SKM-1 (cell line): ENCODE measurements around the gene IL2RA.
A peak's percentile ranks its signal among the peaks of the same experiment; 100 is the strongest.
"Not testable (repeated sequence)": the region's sequence is repeated elsewhere in the genome, so short reads cannot be mapped to it uniquely, and the experiment has no call there.

Source experiments
- DNase-seq: peaks from one replicate; lab custom pipeline; 2025; ENCODE audit not compliant: unreplicated experiment; lab: John Stamatoyannopoulos, UW

The IL2RA gene

GRCh38 chr10:6062101-6062771 is at the start of gene IL2RA:
Gene IL2RA, minus strand, starts transcription at chr10:6062367. Its CDS starts 216 bp downstream, at chr10:6062151.
- DNase-seq, result no peak

- no peak for DNase-seq
Observed at GRCh38 chr10:6110136-6110535, 48.0 kb upstream of the IL2RA start.

- no peak for DNase-seq
Observed at GRCh38 chr10:6109444-6109775, 47.2 kb upstream of the IL2RA start.

DNA sequence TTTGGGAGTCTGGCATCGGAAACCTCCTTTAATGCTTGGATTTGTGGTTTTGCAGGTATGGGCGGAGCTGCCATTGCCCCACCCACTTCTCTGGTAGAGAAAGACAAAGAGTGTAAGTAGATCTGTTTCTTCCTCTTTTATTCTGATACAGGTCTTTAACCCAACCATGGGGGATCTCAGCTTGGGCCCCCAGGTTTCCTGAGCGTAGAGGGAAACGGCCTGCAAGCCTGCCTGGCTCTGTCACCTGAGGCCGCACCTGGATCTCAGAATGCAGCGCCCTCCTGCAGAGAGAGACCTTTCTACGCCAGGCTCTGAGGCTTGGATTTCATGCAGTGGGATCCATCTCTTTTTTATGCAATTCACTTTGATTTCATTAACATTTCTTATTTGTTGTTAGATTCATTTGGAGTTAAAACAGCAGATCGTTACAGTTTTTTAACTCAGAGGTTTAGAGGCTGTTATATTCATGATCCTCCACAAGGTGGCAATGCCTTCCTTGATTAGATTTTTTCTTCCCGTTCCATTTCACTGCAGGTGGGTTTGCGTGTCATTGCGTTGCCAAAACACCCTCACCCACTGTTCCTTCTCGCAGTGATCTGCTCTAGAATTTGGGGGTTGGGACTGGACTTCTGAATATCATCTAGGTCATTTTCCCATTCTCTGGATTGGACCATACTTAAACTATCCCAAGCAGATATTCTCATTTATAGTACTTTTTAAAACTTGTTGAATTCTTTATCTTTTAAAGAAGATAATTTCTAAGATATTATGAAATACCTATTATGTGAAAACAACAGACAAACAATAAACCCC is 46.7 kb upstream of the IL2RA start:
- DNase-seq, result no peak

DNA sequence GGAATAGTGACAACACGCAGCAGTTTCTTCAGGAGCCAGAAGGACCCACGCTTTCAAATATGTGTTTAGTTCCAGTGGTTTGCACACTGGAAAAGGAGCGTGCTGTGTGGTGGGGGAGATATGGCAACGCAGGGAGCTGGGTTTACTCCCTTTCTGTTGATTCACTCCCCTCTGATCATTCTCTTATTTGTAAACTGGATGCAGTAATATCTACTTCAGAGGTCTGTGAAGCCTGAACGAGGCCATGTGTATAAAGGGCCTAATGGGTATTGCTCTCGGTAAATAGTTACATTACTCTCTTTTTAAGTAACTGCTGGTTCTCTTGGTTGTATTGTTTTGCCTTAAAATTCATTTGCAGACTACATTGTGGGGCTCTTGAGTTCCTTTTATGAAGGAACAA is 45.9 kb upstream of the IL2RA start:
- no peak for DNase-seq

GRCh38 chr10:6107616-6108015 is 45.4 kb upstream of the IL2RA start:
- DNase-seq, result not testable (repeated sequence)

DNA sequence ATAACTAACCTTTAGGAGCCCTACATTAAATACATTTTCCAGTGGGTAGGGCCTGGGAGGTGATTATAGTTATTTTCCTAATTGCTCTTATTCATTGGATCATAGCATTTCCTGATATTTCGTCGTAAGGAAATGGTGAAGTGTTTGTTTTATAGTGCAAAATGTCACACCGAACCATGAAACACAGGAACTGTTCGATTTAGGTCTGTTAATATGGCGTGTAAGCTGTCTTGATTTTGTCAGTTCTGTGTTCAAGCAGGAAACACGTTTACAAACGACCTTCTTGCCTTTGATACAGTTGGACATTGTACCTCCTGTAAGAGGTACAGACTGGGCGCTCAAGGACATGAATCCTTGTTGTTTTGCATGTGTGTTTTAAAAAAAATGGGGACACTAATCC is 41.4 kb upstream of the IL2RA start:
- no peak for DNase-seq

DNA sequence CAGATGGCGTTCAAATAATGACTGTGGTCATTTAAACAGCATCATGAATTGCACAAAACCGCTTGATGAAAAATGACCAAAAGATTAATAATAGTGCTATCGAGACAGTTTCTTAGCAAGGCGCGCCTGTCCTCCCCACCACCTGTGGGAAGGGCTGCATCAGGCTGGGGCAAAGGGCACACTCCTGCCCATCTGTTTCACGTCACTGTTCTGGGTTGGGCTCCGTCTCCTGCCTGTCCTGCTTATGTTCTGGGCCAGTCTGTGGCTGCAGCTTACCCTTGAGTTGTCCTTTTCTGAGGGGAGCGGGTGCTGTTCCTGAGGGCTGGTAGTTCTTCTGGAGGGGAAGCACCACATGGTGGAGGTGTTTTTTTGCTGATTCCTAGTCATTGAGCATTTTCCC is 40.0 kb upstream of the IL2RA start:
- DNase-seq, result no peak

GRCh38 chr10:6101181-6101580 is 39.0 kb upstream of the IL2RA start:
- DNase-seq, result no peak

DNA sequence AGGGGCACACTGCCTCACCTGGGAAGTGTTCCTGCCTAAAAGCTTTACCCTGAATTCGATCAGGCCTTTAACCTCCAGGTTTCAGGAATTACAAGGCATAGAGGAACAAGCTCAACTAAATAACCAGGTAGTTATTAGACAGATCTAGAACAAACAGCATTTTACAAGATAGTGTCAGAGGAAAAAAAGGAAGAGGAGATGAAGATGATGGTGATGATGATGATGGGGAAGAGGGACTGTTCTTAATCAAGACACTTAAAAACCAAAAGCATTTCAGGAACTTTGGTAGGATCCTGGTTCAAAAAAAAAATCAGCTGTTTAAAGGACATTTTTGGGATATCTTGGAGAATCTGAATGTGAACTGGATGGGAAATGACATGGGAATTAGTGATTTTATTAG is 38.2 kb upstream of the IL2RA start:
- DNase-seq, result no peak

- DNase-seq, result no peak
Observed at GRCh38 chr10:6098156-6098555, 36.0 kb upstream of the IL2RA start.

- no peak for DNase-seq
Observed at GRCh38 chr10:6097063-6097462, 34.9 kb upstream of the IL2RA start.

DNA sequence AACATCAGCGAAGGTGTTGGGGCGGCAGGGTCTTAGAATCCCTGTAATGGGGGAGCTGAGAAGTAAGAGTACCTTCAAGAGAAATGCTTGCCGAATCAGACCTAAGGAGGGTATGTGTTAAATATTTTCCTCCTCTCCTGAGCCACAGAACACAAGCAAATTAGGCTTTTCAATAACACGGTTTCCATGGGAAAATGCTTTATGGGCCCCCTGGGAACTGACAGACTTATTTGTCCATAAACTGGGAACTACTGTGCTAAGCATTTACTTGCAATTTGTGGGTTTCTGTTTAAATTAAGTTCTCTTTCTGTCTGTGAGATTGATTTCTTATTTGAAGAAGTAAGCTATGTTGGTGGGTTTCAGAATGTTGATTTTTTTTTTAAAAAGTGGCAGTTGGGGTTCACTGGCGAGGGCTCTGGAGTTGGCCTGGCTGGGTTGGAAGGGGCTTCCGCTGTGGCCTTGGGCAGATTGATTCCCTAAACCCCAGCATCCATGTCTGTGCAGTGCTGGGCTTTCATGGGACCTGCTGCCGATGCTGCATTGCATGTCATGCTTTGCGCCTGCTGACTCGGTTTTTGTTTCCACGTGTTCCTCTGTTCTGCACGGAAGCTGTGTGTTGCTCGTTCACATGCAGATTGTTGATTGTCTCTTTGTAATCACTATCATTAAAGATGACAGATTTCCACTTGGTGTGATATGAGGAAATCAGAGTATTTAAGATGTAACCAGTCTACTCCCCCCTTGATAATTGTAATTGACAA is 33.8 kb upstream of the IL2RA start:
- DNase-seq, result no peak

DNA sequence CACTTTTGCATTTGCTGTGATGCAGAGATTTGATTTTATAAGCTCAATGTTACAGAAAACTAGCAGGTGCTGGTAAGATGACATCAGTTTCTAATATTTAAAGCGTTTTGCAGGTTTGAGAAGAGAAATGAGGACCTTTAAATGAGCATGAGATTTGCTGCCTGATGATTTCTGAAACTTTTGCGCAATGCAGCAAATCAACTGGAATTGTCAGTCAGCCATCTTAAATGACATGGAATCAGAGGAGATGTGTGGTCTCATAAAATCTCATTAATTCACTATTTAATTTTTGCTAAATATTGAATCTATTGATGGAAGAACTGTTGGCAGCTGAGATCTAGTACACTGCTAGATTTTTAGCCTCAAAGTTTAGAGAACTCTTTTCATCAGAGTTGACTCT is 30.6 kb upstream of the IL2RA start:
- DNase-seq, result no peak

DNA sequence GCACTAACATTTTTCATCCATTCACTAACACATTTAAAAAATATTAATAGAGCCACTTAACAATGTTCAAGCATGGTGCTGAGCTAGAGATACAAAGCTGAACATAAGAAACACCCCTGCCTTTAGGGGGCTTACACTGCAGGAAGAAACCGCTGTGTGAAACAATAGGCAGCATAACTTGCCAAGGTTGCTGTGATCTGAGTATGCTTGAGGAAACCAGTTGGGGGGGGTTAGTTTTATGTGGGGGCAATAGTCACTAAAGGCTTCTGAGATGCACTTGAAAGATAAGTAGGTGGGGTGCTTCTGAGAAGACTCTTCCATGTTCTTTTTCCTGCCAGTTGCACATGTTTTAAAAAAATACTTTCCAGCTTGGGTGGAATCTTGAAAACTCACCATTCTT is 29.5 kb upstream of the IL2RA start:
- DNase-seq, result no peak

DNA sequence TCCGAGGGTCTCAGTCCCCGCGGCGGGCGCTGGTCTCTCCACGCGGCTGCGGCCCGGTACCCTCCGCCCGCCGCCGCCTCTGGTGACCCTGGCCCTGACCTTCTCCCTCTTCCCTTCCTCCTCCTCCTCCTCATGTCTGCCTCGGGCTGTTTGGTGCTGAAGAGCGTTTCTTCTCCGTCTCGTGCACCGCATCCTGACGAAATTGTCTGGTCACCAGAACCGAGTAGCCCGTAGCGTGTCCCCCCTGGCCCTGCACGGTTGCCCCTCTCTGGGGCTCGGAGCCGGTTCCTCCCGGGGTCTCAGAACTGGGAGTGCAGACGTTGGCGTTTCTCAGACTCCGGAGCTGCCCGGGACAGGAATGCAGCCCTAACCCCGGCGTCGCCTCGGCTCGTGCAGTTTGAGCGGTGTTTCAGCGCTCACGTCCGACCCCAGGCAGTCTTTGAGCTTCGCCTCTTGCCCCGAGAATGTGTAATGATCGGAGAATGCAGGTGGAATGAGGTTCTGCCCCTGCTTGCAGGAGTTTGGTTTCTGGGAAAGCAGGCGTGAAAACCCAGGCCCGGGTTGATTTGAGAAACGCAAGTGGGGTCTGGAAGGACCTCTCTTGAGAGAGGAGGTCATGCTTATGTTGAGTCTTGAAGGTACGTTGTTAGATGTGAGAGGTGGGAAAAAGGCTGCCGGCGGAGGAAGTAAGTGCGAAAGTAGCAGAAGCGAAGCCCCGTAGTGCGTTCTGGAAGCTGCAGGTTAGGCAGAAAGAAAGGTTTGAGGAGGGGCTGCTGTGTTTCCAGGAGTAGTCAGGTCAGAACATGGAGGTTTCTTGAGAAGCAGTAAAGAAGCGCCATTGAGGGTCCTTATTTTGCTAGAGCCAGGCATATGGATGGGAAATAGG is 27.4 kb upstream of the IL2RA start:
- DNase-seq, result no peak

- DNase-seq, result peak; percentile 35
Observed at GRCh38 chr10:6088721-6089333, 26.7 kb upstream of the IL2RA start, which contains the start of gene RBM17. Gene RBM17, plus strand, starts transcription at chr10:6089034. Its CDS starts 8,032 bp downstream, at chr10:6097066.

DNA sequence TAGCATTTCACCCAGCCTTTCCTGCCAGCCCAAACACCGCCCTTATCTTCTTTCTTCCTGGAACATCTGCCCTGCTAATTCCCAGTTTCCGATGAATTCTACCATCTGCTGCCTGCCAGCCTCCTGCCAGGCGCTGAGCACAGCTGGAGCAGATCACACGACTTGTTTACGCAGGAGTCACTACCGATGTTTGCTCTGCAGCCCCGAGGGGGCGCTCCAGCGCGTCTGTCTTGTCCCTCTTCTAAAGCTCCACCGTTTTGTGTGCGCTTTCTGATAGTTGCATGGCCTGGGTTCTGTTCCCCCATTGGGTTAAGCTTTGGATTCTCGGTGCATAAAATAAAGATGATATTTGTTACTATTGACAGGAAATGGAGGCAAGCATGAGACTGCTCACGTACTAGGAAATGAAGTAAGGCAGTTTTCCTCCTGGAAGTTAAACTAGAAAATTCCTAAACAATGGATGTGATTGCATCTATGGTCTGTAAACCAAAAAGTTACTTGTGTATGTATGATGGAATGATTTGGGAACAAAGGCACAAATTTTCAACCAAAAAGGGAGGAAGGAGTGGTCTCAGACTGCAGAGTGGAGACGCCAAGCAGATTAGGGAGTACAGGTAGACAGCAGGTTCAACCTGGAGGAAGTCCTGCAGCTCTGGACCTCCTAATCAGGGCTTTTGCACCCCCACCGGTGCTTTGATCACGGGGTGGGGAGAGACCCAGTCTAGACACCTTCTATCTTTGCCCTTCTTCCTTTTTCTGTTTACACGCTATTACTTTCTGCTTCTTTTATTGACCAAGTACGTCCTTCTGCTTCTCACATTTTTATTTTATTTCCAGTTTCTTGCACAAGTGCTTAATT is 24.4 kb upstream of the IL2RA start:
- DNase-seq, result peak; percentile 33
